OCI-M1 (cell line): Measurements from ENCODE around the gene ATF2.
"Not testable (repeated sequence)": the region's sequence is repeated elsewhere in the genome, so short reads cannot be mapped to it uniquely, and the experiment has no call there.

Experiments
- DNase-seq: peaks from one replicate; lab custom pipeline; 2025; lab: John Stamatoyannopoulos, UW

ATF2 gene

DNA sequence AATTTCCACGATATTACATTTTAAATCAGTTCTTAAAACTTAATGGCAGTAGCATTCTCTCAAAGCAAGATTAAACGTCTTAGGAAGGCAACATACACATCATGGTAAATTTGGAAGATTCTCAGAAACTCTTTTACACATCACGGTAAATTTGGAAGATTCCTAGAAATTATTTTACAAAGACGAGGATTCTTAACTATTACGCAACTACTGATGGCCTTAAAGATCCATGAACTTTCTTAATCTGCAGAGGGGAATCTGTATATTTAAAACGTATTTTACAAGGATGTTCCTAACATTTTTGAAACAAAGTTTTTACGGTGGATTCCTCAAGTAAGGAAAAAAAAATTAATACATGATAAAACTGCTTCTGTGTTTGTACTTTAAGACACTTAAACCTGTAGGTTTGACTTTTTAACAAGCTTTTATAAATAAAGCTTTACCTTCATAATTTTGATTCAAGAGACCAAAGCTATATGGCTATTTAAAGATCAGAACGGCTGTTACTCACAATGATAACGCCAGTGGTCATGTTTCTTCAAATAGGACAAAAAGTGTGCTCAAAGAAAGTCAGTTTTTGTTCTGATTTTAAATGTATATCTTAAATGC, 1.7 kb downstream of the ATF2 start:
- DNase-seq: peak; percentile 46

DNA sequence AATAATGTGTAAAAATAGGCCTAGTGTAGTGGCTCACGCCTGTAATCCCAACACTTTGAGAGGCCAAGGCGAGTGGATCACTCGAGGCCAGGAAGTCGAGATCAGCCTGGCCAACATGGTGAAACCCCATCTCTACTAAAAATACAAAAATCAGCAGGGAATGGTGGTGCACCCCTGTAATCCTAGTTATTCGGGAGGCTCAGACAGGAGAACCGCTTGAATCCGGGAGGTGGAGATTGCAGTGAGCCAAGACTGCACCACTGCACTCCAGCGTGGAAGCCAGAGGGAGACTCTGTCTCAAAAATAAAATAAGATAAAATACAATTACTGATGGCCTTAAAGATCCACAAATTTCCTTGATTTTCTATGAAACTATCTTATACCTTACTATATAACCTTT, 3.8 kb downstream of the ATF2 start:
- DNase-seq: no peak

DNA sequence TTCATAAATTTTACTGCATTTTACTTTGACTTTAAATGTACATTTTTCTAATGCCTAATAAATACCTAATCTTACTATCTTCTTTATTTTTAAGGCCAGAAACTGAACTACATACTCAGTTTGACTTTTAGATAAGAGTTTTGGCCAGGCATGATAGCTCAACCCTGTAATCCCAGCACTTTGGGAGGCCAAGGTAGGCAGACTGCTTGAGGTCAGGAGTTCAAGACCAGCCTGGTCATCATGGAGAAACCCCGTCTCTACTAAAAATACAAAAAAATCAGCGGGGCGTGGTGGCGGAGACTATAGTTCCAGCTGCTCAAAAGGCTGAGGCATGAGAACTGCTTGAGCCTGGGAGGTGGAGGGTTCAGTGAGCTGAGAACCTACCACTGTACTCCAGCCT, 9.1 kb downstream of the ATF2 start:
- DNase-seq: no peak

DNA sequence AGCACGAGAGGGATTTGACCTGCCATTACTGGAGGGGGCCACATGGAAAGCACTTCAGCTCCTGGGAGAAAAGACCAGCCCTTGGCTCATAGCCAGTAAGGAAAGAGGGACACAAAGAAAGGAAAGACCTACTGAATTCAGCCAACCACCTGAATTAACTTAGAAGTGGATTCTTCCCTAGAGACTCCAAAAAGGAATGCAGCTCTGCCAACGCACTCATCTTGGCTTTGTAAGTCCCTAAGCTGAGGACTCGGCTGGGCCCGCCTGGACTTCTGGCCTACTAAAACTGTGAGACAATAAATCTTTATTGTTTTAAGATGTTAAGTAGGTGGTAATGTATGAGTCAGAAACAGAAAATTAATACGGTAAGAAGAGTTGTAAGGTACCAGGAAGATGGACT, 11.5 kb downstream of the ATF2 start:
- no peak for DNase-seq

DNA sequence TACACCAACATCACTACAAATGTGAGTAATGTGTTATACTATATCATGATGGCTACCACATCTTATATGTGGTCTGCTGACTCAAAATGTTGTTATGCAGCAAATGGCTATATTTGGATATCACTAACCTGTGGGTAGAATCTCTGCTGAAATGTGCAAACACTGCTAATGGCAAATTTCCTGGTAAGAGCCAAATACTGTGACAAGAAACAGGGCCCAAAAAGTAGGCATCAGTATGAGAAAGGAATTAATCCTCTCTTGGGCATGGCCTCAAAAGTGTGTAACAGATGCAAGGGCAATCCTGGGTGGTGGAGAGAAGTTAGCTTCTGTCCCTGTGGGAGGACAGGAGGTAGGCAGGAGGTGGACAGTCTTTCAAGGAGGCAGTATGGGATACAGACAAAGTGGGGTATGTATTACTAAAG, 13.3 kb downstream of the ATF2 start:
- DNase-seq: peak; percentile 12

DNA sequence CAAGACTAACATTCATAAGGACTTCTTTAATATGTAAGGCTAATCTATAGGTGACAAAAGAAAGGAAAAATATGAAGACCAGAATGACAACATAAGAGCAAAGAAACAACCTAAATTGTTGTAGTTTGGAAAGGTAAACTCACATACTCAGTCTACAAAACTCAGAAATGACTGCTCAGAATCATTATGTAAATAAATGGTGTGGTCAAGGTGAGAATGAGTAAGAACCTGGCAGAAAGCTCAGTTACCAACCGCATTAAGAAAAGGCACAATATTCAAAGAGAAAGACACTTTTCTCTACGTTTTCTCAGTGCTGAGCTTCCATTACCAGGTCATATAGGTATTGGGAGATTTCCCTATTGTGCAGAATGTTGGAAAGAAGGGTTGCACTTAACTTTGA, 15.8 kb downstream of the ATF2 start:
- DNase-seq: no peak

- no peak for DNase-seq
These were observed 16.2 kb downstream of the ATF2 start for GRCh38 chr2:175151791-175152190.

DNA sequence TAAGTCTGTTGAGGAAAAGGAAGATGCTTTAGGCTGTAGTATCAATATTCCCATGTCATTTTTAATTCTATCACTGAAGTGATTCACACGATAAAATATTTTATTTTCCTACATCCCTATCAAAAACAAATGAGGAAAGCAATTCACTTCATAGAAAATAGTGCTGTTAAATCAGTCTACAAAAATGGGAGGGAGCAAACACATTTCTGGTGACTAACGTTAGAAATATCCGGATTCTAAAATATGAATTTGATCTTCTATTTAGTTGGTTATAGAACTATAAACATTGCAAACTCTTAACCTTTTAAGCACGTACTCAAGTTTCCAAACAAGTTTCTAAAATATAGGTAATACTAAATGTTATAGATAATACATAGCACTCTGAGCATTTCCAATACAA, 20.8 kb downstream of the ATF2 start:
- no peak for DNase-seq

GRCh38 chr2:175143678-175144077, 24.3 kb downstream of the ATF2 start:
- no peak for DNase-seq

DNA sequence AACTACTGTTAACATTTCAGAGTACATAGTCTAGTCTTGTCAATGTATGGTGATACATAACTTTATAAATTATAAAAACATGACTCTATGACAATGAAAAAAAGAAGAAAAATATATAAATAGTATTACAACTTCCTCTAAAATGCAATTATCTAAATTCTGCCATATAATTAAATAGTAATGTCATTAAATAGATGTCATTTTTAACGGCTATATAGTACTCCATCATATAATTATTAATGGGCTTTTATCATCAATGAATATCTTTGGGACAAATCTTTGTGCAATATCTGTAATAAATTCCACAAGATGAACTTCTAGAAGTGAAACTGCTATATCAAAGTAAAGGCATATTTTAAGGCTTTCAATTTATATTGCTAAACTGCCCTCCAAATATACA, 24.8 kb downstream of the ATF2 start:
- no peak for DNase-seq

DNA sequence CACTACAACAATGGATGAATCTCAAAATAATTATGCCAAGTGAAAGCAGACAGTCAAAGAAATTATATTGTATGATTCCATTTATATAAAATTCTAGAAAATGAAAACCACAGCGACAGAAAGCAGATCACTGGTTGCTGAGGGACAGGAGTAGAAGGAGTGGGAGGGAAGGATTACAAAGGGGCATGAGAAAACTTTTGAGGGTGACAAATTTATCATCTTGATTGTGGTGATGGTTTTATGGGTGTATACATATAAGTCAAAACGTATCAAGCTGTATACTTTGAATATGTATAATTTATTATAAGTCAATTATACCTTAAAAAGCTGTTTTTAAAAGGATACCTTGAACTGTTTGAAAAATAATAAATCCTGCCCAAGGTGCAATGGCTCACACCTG, 27.7 kb downstream of the ATF2 start:
- no peak for DNase-seq

- no peak for DNase-seq
These were observed 30.2 kb downstream of the ATF2 start for GRCh38 chr2:175137793-175138192.

GRCh38 chr2:175136334-175137215, 31.4 kb downstream of the ATF2 start:
- DNase-seq: no peak

DNA sequence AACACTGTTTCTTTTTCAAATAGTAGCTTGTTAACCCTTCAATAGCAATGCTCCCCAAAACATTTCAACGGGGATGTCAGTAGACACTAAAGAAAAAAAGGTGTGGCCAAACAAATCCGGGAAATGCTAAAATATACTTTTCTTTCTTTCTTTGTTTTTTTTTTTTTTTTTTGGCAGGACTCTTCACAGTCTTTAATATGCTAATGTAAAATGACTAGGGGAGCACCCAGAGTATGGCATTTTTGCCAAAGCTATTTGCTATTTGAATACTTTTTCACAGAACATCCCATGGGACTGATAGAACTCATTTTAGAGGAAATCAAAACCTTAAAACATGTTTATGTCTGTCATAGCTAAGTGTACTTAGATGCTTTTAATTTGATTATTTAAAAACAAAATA, 32.1 kb downstream of the ATF2 start:
- no peak for DNase-seq

DNA sequence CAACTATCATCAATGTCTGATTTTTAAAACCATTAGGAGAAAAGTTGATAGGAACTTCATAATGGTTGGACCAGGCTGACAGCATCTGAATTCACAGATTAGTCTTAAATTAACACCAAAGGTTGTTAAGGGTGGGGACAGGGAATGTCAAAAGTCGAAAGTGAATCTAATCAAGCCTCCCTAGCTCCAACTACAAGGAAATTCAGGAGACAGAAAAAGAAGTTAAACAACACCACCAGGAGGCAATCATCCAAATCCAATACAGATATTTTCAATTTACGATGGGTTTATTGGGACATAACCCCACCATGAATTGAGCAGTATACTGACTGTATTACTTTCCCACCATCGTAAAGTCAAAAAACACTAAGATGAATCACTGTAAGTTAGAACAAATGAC, 32.8 kb downstream of the ATF2 start:
- no peak for DNase-seq

- DNase-seq: no peak
These were observed 36.8 kb downstream of the ATF2 start for GRCh38 chr2:175131252-175131651.

DNA sequence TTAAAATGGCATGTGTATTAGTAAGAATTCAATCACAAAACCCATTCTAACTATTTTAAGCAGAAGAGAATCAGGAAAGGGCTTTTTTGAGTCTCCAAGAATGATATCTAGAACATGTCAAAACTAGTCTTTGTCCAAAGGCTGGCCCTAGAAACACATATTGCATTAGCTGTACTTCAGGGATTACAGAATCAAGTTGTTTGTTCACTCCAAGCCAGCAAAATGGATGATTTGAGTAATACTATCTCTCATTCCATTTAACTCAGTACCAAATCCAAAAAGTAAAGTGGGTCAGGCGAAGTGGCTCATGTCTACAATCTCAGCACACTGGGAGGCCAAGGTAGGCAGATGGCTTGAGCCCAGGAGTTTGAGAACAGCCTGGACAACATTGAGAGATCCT, 41.3 kb downstream of the ATF2 start:
- DNase-seq: no peak

- no peak for DNase-seq
These were observed 44.7 kb downstream of the ATF2 start for GRCh38 chr2:175123254-175123653.

- DNase-seq: peak; percentile 64
These were observed 56.8 kb downstream of the ATF2 start for GRCh38 chr2:175111200-175111657.

DNA sequence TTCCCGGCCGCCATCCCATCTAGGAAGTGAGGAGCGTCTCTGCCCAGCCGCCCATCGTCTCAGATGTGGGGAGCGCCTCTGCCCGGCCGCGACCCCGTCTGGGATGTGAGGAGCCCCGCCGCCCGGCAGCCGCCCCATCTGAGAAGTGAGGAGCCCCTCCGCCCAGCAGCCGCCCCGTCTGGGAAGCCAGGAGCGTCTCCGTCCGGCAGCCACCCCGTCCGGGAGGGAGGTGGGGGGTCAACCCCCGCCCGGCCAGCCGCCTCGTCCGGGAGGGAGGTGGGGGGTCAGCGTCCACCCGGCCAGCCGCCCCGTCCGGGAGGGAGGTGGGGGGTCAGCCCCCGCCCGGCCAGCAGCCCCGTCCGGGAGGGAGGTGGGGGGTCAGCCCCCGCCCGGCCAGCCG, 59.9 kb downstream of the ATF2 start:
- DNase-seq: not testable (repeated sequence)

DNA sequence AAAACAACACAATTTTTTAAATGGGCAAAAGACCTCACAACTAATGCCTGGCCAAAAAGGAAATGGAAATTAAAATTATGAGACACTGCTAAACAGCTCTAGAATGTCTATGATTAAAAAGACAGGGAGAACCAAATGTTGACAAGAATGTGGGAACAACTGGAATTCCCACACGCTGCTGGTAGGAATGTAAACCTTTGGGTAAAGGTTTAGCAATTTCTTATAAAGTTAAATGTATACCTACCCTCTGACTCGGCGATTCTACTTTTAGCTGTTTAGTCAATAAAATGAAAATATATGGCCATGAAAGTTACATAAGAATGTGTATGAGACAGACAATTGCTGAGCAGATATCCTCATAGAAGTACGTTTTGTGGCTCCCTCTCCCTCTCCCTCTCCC, 60.9 kb downstream of the ATF2 start:
- DNase-seq: no peak

- DNase-seq: no peak
These were observed 64.8 kb downstream of the ATF2 start for GRCh38 chr2:175103191-175103590.

- no peak for DNase-seq
These were observed 66.5 kb downstream of the ATF2 start for GRCh38 chr2:175101514-175101913.

- no peak for DNase-seq
These were observed 70.7 kb downstream of the ATF2 start for GRCh38 chr2:175097297-175097696.
